ENCODE measurements around the gene SORT1. TPM values are rescaled to one million over a fixed set of nuclear protein-coding genes. Genes with fewer than 3 reads are reported as not detected.

Gene SORT1
- polyA plus RNA-seq, 1 experiment = 38.6 TPM

DNA sequence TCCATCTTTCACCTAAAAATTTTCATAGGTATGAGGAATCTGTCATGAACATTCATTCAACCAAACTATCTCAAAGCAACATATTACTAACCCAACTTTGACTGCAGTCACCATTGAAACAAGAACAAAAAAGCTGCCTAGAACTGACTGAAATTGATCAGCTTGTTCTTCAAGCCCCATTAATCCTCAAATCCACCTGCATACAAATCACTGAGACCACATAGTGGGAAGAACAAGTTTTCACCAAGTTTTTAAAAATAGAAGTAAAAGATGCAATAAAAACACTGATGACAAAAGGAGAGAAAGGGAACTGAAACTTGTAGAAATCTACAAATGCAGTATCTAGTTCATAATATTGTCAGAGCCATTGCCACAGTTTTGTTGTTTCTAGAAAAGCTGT, 6.1 kb downstream of the SORT1 start:
- CTCF ChIA-PET = interaction anchor here (1.4 to 5.6 kb wide), 4 partner anchors 8 to 141 kb away, joined by 4 to 31 read pairs (median 6); no protein-coding TSS in a partner anchor
- Histone ChIP-seq H3K27me3 (ENCODE audit: control insufficient read depth, insufficient read depth, low read length) (no peaks in the 10 kb centered on the region), H3K4me3 (ENCODE audit: low read depth, low read length) (no peak overlapping the region), H3K36me3 (ENCODE audit: control insufficient read depth, insufficient read depth, low read length) (no peaks in the 10 kb centered on the region)
- DNase-seq (ENCODE audit: low read depth) = no peak
- TF ChIP-seq, protein P1, sequence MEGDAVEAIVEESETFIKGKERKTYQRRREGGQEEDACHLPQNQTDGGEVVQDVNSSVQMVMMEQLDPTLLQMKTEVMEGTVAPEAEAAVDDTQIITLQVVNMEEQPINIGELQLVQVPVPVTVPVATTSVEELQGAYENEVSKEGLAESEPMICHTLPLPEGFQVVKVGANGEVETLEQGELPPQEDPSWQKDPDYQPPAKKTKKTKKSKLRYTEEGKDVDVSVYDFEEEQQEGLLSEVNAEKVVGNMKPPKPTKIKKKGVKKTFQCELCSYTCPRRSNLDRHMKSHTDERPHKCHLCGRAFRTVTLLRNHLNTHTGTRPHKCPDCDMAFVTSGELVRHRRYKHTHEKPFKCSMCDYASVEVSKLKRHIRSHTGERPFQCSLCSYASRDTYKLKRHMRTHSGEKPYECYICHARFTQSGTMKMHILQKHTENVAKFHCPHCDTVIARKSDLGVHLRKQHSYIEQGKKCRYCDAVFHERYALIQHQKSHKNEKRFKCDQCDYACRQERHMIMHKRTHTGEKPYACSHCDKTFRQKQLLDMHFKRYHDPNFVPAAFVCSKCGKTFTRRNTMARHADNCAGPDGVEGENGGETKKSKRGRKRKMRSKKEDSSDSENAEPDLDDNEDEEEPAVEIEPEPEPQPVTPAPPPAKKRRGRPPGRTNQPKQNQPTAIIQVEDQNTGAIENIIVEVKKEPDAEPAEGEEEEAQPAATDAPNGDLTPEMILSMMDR (IDR thresholded peaks at IDR 0.05; ENCODE audit: insufficient read depth, low read depth, low read length) = no peak
- POLR2A ChIA-PET = no interaction called here

DNA sequence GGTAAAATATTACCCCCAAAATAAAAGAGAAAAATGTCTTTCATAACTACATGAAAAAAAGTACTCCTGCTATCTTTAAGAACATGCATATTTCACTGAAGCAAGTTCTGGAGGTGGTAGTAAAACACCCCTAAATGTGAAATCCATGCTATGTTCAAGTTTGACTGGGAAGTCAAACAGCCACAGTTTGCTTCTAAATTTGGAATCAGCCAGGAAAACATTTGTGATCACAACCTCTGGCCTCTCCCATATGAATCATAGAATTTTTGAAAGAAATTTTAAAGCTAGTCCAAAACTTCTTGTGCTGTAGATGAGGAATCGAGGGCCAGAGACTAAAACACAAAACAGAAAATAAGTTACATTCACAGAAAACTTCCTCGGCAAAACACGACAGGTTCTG, 6.6 kb downstream of the SORT1 start:
- no peak for DNase-seq (ENCODE audit: low read depth)
- TF ChIP-seq, protein P1 (IDR thresholded peaks at IDR 0.05; ENCODE audit: insufficient read depth, low read depth, low read length) = no peak
- no peaks in the 10 kb centered on the region for H3K36me3 ChIP-seq (ENCODE audit: control insufficient read depth, insufficient read depth, low read length)
- CTCF ChIA-PET = interaction anchor here (1.4 to 5.6 kb wide), 5 partner anchors 8 to 142 kb away, joined by 3 to 31 read pairs (median 5); no protein-coding TSS in a partner anchor
- H3K4me3 ChIP-seq (ENCODE audit: low read depth, low read length) = no peak overlapping the region
- H3K27me3 ChIP-seq (ENCODE audit: control insufficient read depth, insufficient read depth, low read length) = no peaks in the 10 kb centered on the region
- POLR2A ChIA-PET = no interaction called here

DNA sequence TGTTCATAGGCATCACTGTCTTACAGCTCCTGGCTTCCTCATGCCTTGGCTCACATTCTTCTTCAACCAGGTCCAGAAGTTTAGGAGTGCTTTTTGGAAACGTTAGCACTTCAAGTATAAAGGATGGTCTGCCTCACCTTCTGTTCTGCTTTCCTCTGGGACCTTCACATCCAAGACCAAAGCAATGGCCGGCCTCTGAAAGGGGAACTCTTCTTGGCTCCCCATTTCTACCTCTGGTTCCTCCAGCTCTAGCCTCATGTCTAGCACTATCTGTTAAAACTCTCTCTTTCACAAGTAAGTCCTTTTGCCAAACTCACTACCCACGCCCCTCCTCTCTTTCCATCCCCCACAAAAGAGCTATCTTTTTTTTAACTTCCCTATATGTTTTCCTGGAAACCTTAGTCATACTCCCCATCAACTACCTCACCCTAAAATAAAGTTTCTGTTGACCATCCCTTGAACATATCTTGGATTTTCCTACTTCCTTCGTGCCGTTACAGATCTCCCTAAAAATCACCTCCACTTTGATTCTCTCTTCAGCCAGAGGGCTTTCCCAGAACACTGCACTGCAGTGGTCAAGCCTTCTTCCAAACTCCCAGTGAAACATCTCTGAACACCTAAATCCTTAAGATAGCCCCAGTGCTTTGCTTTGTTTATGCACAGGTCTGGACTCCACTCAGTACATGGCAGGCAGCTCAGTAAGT, 7.9 kb downstream of the SORT1 start:
- DNase-seq (ENCODE audit: low read depth) = no peak
- CTCF ChIA-PET = interaction anchor here (0.6 to 5.6 kb wide), 5 partner anchors 18 to 113 kb away, joined by 3 to 31 read pairs (median 4); partner anchors contain the start of gene CYB561D1
- H3K36me3 ChIP-seq (ENCODE audit: control insufficient read depth, insufficient read depth, low read length) = no peaks in the 10 kb centered on the region
- no peak overlapping the region for H3K4me3 ChIP-seq (ENCODE audit: low read depth, low read length)
- TF ChIP-seq, protein P1 (IDR thresholded peaks at IDR 0.05; ENCODE audit: insufficient read depth, low read depth, low read length) = no peak
- POLR2A ChIA-PET = no interaction called here
- no peaks in the 10 kb centered on the region for H3K27me3 ChIP-seq (ENCODE audit: control insufficient read depth, insufficient read depth, low read length)

DNA sequence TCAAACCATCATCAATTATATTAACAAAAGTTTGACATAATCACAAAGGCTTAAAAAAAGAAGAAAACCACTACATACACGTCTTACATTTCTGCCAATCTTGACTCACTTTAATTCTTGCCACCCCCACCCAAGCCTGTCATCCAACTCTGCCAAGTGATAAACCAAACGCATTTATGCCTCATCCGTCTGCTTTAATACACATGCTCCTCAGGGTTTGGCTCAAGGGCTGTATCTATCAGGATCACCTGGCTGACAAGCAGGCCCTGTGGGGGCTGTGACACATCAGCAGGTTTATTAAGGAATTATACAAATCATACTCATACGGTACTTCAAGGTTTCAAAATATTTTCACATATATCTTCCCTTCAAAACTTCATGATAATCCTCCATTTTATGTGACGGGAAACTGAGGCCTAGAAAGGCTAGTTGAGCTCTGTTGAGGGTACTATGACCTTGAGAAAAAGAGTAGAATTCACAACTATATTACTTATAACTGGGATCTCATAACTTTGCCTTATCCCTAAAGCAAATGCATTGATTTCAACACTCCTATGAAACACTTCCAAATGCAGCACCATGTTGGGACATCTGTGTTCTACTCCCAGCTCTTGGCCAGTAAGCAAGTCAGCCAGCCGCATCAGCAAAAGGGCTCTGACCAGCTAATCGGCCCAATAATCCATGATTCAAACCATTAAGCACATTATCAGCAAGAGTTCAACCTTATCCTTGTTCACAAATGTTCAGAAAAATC, 8.7 kb downstream of the SORT1 start:
- DNase-seq (ENCODE audit: low read depth) = no peak
- Histone ChIP-seq H3K4me3 (ENCODE audit: low read depth, low read length) (no peak overlapping the region), H3K27me3 (ENCODE audit: control insufficient read depth, insufficient read depth, low read length) (no peaks in the 10 kb centered on the region), H3K36me3 (ENCODE audit: control insufficient read depth, insufficient read depth, low read length) (no peaks in the 10 kb centered on the region)
- ChIA-PET POLR2A (no interaction called here), CTCF (interaction anchor here (0.6 to 5.6 kb wide), 3 partner anchors 18 to 112 kb away, joined by 4 to 31 read pairs (median 7); no protein-coding TSS in a partner anchor)
- TF ChIP-seq, protein P1 (IDR thresholded peaks at IDR 0.05; ENCODE audit: insufficient read depth, low read depth, low read length) = no peak

DNA sequence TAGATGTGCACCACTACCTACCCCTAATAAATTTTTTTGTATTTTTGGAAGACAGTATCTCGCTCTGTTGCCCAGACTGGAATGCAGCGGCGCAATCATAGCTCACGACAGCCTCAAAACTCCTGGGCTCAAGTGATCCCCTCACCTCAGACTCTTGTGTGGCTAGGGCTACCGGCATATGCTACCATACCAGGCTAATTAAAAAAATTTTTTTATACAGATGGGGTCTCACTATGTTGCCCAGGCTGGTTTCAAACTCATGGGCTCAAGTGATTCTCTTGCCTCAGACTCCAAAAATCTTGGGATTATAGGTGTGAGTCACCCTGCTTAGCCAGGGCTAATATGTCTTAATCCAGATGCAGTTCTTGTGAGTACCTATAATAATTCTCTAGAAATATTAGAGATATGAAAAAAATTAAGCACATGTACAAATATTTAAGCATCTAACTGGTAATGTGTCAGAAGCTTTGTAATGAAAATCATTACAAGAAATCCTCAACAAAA, 9.5 kb downstream of the SORT1 start:
- Histone ChIP-seq H3K4me3 (ENCODE audit: low read depth, low read length) (no peak overlapping the region), H3K36me3 (ENCODE audit: control insufficient read depth, insufficient read depth, low read length) (no peaks in the 10 kb centered on the region), H3K27me3 (ENCODE audit: control insufficient read depth, insufficient read depth, low read length) (no peaks in the 10 kb centered on the region)
- DNase-seq (ENCODE audit: low read depth) = no peak
- ChIA-PET CTCF (interaction anchor here (0.6 to 2.4 kb wide), 4 partner anchors 9 to 150 kb away, joined by 3 to 7 read pairs (median 6); partner anchors contain the start of genes PSRC1 and SORT1), POLR2A (no interaction called here)
- TF ChIP-seq, protein P1 (IDR thresholded peaks at IDR 0.05; ENCODE audit: insufficient read depth, low read depth, low read length) = no peak

Measured in BJ (cell line).